GM19193 (cell line): ENCODE results near the gene CMTM7.

Experiments used
- POLR2A ChIP-seq: IDR thresholded peaks from 4 replicates; pipeline ENCODE4 v1.6.1; 2011; ENCODE audit not compliant: insufficient read depth, insufficient read length; ENCODE audit errors: extremely low read depth

CMTM7 gene

GRCh38 chr3:32422943-32423342 is 31.3 kb downstream of the CMTM7 start:
- TF ChIP-seq POLR2A: no peak

- no peak for TF ChIP-seq POLR2A
These were observed 31.9 kb downstream of the CMTM7 start for GRCh38 chr3:32423534-32423933.

DNA sequence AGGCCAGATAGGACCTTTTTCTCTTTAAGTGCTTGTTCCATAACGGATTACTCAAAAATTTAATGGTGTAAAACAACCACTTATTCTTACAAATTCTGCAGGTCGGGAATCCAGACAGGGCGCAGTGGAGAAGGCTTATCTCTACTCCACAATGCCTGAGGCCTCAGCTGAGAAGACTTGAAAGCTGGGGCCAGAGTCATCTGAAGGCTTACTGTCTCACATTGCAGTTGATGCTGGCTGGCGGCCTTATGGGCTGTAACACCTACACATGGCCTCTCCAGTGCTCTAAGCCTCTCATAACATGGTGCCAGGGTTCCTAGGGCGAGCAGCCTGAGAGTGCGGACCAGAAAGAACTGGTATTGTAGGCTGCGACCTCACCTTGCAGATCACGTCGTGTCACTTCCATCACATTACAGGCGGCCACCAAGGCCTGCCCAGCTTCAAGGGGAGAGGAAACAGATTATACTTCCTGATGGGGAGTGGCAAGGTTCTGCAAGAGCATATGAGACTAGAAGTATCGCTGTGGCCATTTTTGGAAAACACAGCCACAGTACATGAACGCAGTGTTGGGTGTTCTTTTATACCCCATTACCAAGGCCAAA is 32.4 kb downstream of the CMTM7 start:
- TF ChIP-seq POLR2A: no peak

DNA sequence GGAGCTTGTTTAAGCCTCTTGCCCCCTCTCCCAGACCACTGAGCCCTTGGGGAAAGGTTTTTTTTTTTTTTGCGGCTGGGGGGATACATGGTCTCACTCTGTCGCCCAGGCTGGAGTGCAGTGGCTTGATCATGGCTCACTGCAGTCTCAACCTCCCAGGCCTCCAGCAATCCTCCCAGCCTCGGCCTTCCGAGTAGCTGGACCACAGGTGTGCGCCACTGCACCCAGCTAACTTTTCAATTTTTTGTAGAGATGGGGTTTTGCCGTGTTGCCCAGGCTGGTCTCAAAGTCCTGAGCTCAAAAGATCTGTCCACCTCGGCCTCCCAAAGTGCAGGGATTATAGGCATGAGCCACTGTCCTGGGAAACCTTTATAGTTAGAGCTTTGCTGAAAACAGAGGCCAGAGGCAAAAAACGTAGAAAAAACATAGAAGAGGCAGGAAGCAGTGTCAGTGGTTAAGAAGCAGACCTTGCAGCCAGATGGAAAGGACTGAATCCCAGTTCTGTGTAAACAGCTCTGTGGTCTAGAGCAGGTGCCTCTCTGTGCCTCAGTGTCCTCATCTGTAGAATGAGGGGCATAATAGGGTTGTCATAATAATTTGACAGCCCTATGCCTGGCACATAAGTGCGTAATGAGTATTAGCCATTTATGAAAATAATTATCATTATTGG is 33.1 kb downstream of the CMTM7 start:
- TF ChIP-seq POLR2A: no peak

GRCh38 chr3:32428092-32429068 is 36.7 kb downstream of the CMTM7 start:
- TF ChIP-seq POLR2A: no peak

DNA sequence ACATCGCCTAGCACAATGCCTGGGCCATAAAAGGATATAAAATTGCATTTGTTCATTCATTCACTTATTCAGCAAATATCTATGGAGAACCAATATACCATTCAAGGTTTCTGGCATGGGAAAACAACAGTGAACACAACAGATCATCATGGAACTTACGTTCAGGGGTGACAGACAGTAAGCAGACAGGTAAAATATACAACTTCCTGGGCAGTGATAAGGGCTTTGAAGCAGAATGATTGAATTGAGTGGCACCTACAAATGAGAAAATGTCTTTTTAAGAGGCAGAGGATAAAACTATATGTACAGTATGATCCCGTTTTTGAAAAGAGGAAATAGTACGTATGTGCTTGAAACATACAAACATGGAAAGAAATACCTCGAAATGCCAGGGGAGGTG is 39.2 kb downstream of the CMTM7 start:
- no peak for TF ChIP-seq POLR2A

GRCh38 chr3:32431481-32431880 is 39.8 kb downstream of the CMTM7 start:
- no peak for TF ChIP-seq POLR2A

GRCh38 chr3:32432045-32432710 is 40.5 kb downstream of the CMTM7 start:
- no peak for TF ChIP-seq POLR2A

- no peak for TF ChIP-seq POLR2A
These were observed 41.3 kb downstream of the CMTM7 start for GRCh38 chr3:32432711-32433530.

DNA sequence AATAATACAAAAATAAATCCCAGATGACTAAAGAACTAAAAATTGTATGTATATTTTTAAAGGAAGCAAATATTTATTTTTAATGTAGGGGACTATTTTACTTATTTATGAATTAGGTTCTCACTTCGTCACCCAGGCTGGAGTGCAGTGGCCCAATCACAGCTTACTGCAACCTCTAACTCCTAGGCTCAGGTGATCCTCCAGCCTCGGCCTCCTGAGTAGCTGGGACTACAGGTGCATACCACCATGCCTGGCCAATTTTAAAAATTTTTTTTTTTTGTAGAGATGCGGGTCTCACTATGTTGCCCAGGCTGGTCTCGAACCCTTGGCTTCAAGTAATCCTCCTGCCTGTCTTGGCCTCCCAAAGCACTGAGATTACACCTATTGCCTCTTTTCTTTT is 42.6 kb downstream of the CMTM7 start:
- TF ChIP-seq POLR2A: no peak

- TF ChIP-seq POLR2A: no peak
These were observed 44.5 kb downstream of the CMTM7 start for GRCh38 chr3:32435911-32436815.

DNA sequence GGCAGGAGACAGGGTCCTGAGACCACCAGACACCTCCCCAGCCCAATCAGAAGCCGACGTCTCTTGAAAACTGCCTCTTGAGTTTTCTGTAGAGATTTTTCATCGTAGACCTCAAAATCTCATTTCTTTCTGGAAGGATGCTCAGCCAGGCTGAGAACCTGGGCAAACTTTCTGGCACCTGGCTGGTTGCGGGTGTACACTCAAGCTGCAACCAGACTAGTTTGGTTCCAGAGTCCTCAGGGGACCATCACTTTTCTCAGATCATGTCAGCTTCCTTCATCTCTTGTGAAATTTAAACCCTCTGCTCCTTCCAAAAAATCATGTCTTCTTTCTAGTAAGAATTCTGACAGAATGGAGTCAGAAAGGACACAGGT is 45.1 kb downstream of the CMTM7 start:
- no peak for TF ChIP-seq POLR2A

- TF ChIP-seq POLR2A: no peak
These were observed 46.2 kb downstream of the CMTM7 start for GRCh38 chr3:32437896-32438295.

- TF ChIP-seq POLR2A: no peak
These were observed 47.1 kb downstream of the CMTM7 start for GRCh38 chr3:32438596-32439344.
